GM19239 (cell line): ENCODE results near the gene WNT11.

Experiments used
- DNase-seq: peaks from one replicate; pipeline ENCODE4 v3.0.0; 2011; ENCODE audit warnings: low spot score; ENCODE audit not compliant: insufficient read length
- FAIRE-seq: peaks from 2 replicates; lab custom pipeline; 2011; peaks lifted over from hg19 to GRCh38; lab: Jason Lieb, UNC

Gene WNT11

GRCh38 chr11:76225122-76225611 is 18.9 kb upstream of the WNT11 start:
- FAIRE-seq (no peak), DNase-seq (no peak)

- no peak for DNase-seq
- no peak for FAIRE-seq
Measured at GRCh38 chr11:76224461-76225121, 18.3 kb upstream of the WNT11 start.

GRCh38 chr11:76221365-76221764 is 15.1 kb upstream of the WNT11 start:
- FAIRE-seq = no peak
- DNase-seq = no peak

- no peak for FAIRE-seq
Measured at GRCh38 chr11:76219243-76219642, 12.9 kb upstream of the WNT11 start.

GRCh38 chr11:76218449-76219178 is 12.3 kb upstream of the WNT11 start:
- no peak for FAIRE-seq
- DNase-seq = no peak

More at GRCh38 chr11:76219243-76219642, 12.9 kb upstream of the WNT11 start:
- DNase-seq = no peak

GRCh38 chr11:76217653-76218160 is 11.4 kb upstream of the WNT11 start:
- DNase-seq = no peak
- no peak for FAIRE-seq

GRCh38 chr11:76216536-76217325 is 10.4 kb upstream of the WNT11 start:
- FAIRE-seq (no peak), DNase-seq (no peak)

GRCh38 chr11:76215941-76216340 is 9.6 kb upstream of the WNT11 start:
- DNase-seq (no peak), FAIRE-seq (no peak)

- FAIRE-seq (no peak), DNase-seq (no peak)
Measured at GRCh38 chr11:76214968-76215548, 8.8 kb upstream of the WNT11 start.

- FAIRE-seq = no peak
- DNase-seq = no peak
Measured at GRCh38 chr11:76214186-76214585, 7.9 kb upstream of the WNT11 start.

GRCh38 chr11:76212086-76213035 is 6.1 kb upstream of the WNT11 start:
- no peak for DNase-seq

GRCh38 chr11:76210931-76211851 is 4.9 kb upstream of the WNT11 start:
- DNase-seq (no peak), FAIRE-seq (no peak)

More at GRCh38 chr11:76212086-76213035, 6.1 kb upstream of the WNT11 start:
- FAIRE-seq = no peak

- no peak for DNase-seq
Measured at GRCh38 chr11:76209973-76210930, 4.0 kb upstream of the WNT11 start.

GRCh38 chr11:76209375-76209972 is 3.2 kb upstream of the WNT11 start:
- FAIRE-seq (no peak), DNase-seq (no peak)

More at GRCh38 chr11:76209973-76210930, 4.0 kb upstream of the WNT11 start:
- no peak for FAIRE-seq

- FAIRE-seq = no peak
- peak; percentile 78 for DNase-seq
Measured at GRCh38 chr11:76208438-76209374, 2.4 kb upstream of the WNT11 start.
